ENCODE data around the gene CHKA.

The CHKA gene

GRCh38 chr11:68002938-68003845 is 118.0 kb downstream of the CHKA start:
- Histone ChIP-seq H2AFZ (peak overlapping the region; percentile 75), H3K27me3 (ENCODE audit: control insufficient read depth, insufficient read depth, low read length) (no peaks in the 10 kb centered on the region), H3K4me1 (no peaks in the 10 kb centered on the region), H3K36me3 (ENCODE audit: control insufficient read depth, insufficient read depth, low read length) (no peaks in the 10 kb centered on the region), H3K9ac (no peak overlapping the region), H3K4me2 (ENCODE audit: low read length) (peak overlapping the region; percentile 59), H3K79me2 (no peaks in the 10 kb centered on the region), H3K9me3 (ENCODE audit: control insufficient read depth, low read length) (no peaks in the 10 kb centered on the region), H3K4me3 (ENCODE audit: low read depth, low read length) (peak overlapping the region; percentile 51), H3K27ac (no peak overlapping the region)
- TF ChIP-seq, protein P1, sequence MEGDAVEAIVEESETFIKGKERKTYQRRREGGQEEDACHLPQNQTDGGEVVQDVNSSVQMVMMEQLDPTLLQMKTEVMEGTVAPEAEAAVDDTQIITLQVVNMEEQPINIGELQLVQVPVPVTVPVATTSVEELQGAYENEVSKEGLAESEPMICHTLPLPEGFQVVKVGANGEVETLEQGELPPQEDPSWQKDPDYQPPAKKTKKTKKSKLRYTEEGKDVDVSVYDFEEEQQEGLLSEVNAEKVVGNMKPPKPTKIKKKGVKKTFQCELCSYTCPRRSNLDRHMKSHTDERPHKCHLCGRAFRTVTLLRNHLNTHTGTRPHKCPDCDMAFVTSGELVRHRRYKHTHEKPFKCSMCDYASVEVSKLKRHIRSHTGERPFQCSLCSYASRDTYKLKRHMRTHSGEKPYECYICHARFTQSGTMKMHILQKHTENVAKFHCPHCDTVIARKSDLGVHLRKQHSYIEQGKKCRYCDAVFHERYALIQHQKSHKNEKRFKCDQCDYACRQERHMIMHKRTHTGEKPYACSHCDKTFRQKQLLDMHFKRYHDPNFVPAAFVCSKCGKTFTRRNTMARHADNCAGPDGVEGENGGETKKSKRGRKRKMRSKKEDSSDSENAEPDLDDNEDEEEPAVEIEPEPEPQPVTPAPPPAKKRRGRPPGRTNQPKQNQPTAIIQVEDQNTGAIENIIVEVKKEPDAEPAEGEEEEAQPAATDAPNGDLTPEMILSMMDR (IDR thresholded peaks at IDR 0.05): no peak
